GM13976 (cell line): ENCODE data around the gene UBR3.

ENCODE experiments used
- DNase-seq: peaks from one replicate; pipeline ENCODE4 v3.0.0; 2012; ENCODE audit warnings: low spot score
- CTCF ChIP-seq: IDR thresholded peaks from 2 replicates; pipeline ENCODE4 v1.5.1; 2012; ENCODE audit warnings: borderline replicate concordance, mild to moderate bottlenecking; ENCODE audit not compliant: insufficient read depth; ENCODE audit errors: extremely low read depth, missing control alignments, control extremely low read depth
- in situ Hi-C: fragments of 300-500 bp; cut with MboI; formaldehyde crosslinking; loops from one replicate; pipeline ENCODE4 v1.12.0; 2022; ENCODE audit warnings: low sequenced_read_pairs, mixed read lengths, inconsistent platforms; ENCODE audit not compliant: unreplicated experiment

Gene UBR3

DNA sequence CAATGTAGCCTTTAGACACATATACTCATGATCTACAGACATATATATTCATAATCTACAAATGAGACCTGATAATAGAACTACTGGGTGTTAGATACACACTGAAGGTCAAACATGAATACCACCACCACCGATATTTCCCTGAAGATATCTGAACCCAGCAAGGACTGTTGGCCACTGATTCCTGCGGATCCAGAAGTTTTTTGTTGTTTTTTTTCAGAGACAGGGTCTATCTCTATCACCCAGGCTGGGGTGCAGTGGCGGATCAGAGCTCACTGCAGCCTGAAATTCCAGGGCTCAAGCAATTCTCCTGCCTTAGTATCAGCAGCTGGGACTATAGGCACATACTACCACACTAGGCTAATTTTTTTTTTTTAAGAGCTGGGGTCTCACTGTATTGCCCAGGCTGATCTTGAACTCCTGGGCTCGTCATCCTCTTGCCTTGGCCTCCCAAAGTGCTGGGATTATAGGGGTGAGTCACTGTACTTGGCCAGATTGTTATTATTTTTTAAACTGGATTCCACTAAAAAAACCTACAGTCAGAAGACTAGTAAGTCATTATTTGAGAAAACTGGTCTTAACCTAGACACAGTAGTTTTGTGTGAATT is 4.4 kb upstream of the UBR3 start:
- no peak for DNase-seq
- TF ChIP-seq CTCF, result no peak
- in situ Hi-C loops, result loop anchor here (10.0 kb wide), 1 partner anchor 102 kb away; no protein-coding TSS in a partner anchor

GRCh38 chr2:169823996-169824372 is 3.3 kb upstream of the UBR3 start:
- no peak for DNase-seq
- TF ChIP-seq CTCF, result no peak
- in situ Hi-C loops, result loop anchor here (10.0 kb wide), 1 partner anchor 101 kb away; no protein-coding TSS in a partner anchor

DNA sequence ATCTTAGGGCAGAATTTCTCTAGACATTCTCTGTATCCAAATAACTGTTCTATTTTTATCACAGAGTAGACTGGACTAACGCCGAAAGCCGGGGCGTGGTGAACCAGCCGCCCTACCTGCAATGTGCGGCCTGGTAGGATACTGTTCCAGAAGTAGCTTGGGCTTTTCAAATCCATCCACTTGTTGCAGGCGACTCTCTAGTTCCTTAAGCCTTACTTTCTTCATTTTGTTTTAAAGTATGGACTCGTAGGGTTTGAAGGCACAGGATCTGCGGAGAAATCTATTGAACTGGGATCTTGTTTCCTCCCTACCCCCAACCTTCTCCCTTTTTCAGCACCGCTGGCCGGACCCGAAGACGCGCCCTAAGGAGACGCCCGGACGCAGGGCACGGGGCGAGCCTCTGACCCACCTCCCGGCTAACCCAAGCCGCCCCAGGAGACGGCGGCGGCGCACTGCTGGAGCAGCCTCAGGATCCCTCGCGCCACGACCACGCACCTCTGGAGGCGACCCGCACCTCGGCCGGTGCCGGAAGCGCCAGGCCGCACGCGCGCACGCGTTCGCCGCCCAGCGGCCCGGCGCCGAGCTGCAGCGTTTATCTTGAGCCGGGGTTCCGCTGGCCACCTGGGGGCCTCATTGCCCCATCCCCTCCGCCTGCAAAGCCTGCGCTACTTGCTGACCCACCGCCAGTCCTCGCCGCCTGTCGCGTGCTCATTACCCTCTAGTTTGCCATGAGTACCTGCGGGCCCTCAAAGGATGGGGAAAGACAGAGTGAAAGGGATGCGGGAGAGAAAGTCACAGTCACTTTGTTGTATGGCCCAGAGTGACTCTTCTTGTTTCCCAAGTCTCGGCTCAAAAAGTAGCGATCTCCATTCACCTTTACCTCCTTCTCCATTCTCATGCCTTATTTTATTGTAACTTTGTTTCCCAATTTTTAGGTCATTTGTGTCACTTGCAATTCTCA is 2.6 kb upstream of the UBR3 start, which contains the start of gene METTL5:
METTL5 (minus strand) TSS at position 533 of the 961 bp plus-strand sequence; CDS start at position 225, 308 bp downstream.
- peak; percentile 100 for TF ChIP-seq CTCF
- in situ Hi-C loops, result loop anchor here (10.0 kb wide), 1 partner anchor 100 kb away; no protein-coding TSS in a partner anchor
- DNase-seq, result peak; percentile 90

DNA sequence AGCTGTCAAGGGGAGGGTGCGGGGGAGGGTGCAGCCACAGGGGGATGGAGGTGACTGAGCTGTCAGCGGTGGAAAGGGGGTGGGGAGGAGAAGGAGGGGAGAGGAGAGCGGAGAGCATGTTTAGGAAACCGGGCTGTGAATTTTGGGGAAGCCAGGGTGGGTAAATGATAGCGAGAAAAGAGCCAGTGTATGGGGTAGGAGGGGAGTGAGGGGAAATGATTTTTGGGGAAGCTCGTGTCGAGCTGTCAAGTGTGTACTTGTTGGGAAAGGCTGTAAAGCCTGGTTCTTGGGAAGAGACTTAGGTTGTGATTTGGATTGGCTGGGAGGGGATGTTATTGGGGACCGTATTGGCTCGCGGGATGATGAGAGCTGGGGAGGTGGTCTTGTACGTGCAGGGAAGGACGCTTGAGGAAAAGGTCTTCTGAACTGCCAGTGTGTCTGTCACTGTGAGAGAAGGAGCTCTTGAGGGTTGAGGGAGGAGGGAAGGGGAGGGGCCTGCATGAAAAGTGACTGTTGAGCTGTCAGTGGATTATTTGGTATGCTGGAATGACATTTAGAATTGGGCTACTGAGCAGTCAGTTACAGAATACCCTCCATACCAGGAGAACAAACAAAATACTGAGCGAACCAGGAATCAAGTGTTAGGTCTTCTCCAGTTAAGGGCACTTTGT is 1.0 kb downstream of the UBR3 start:
- TF ChIP-seq CTCF, result no peak
- DNase-seq, result peak; percentile 77
- in situ Hi-C loops, result loop anchor here (10.0 kb wide), 1 partner anchor 97 kb away; no protein-coding TSS in a partner anchor

- in situ Hi-C loops, result no loop called here
- DNase-seq, result no peak
- no peak for TF ChIP-seq CTCF
Observed at GRCh38 chr2:169834401-169834800, 7.1 kb downstream of the UBR3 start.
